Right ventricle myocardium superior (tissue), 1 donor: ENCODE data around the gene SCLY. TPM values are rescaled to one million over a fixed set of nuclear protein-coding genes. Genes with fewer than 3 reads are reported as not detected.
"Not testable (repeated sequence)": the region's sequence is repeated elsewhere in the genome, so short reads cannot be mapped to it uniquely, and the experiment has no call there.

Experiments
- ATAC-seq: fragments of 200-7000 bp; cut with Tn5 transposase; one replicate; pipeline ENCODE4 v1.9.1; 2020; ENCODE audit warnings: mild to moderate bottlenecking; ENCODE audit not compliant: poor library complexity
- DNase-seq: peaks from one replicate; pipeline ENCODE4 v3.0.0-alpha.2; 2020
- intact Hi-C: fragments of 100-400 bp; cut with DNase I; formaldehyde crosslinking; loops from one replicate; pipeline ENCODE4 v1.11.2; 2022
- total RNA-seq: library from RNA; stranded (reverse); fragmentation: NEBNext Ultra II Directional; extraction: Animal tissue kit (Norgen Biotek cat#: 25700); gene quantifications from one replicate; pipeline ENCODE4 v1.2.1, GENCODE V29; 2021
- donor health status: DM: no; HTN: yes; CAD: no; lungs with severe emphysema.

Gene SCLY
- total RNA-seq, 1 donor from 2014 or later: 8.6 TPM

- intact Hi-C loops: loop anchor here (10.0 kb wide), 1 partner anchor 200 kb away; no protein-coding TSS in a partner anchor
- DNase-seq: no peak
- no peak for ATAC-seq
Observed at GRCh38 chr2:238065071-238065846, 4.5 kb downstream of the SCLY start.

- no peak for DNase-seq
- ATAC-seq: no peak
- intact Hi-C loops: loop anchor here (10.0 kb wide), 1 partner anchor 199 kb away; no protein-coding TSS in a partner anchor
Observed at GRCh38 chr2:238066218-238066617, 5.4 kb downstream of the SCLY start.

- intact Hi-C loops: loop anchor here (10.0 kb wide), 1 partner anchor 198 kb away; no protein-coding TSS in a partner anchor
- not testable (repeated sequence) for DNase-seq, ATAC-seq
Observed at GRCh38 chr2:238066718-238067117, 5.9 kb downstream of the SCLY start.

- no peak for ATAC-seq
- DNase-seq: no peak
- intact Hi-C loops: loop anchor here (10.0 kb wide), 1 partner anchor 197 kb away; no protein-coding TSS in a partner anchor
Observed at GRCh38 chr2:238067939-238068338, 7.1 kb downstream of the SCLY start.

- ATAC-seq (no peak), DNase-seq (no peak)
- intact Hi-C loops: loop anchor here (10.0 kb wide), 1 partner anchor 196 kb away; no protein-coding TSS in a partner anchor
Observed at GRCh38 chr2:238069021-238069709, 8.4 kb downstream of the SCLY start.

GRCh38 chr2:238069877-238070276 is 9.1 kb downstream of the SCLY start:
- DNase-seq (no peak), ATAC-seq (no peak)
- intact Hi-C loops: loop anchor here (10.0 kb wide), 1 partner anchor 195 kb away; no protein-coding TSS in a partner anchor

GRCh38 chr2:238075397-238075796 is 14.6 kb downstream of the SCLY start:
- no peak for ATAC-seq
- no peak for DNase-seq
- intact Hi-C loops: no loop called here

- DNase-seq (no peak), ATAC-seq (no peak)
- intact Hi-C loops: no loop called here
Observed at GRCh38 chr2:238077292-238077691, 16.5 kb downstream of the SCLY start.

GRCh38 chr2:238079874-238080327 is 19.1 kb downstream of the SCLY start:
- ATAC-seq: no peak
- intact Hi-C loops: no loop called here
- no peak for DNase-seq

- intact Hi-C loops: no loop called here
Observed at GRCh38 chr2:238080518-238080917, 19.7 kb downstream of the SCLY start.

GRCh38 chr2:238081150-238081549 is 20.3 kb downstream of the SCLY start:
- no peak for DNase-seq
- ATAC-seq: no peak
- intact Hi-C loops: no loop called here

More at GRCh38 chr2:238080518-238080917, 19.7 kb downstream of the SCLY start:
- ATAC-seq (no peak), DNase-seq (no peak)

- intact Hi-C loops: no loop called here
- ATAC-seq (no peak), DNase-seq (no peak)
Observed at GRCh38 chr2:238081561-238081960, 20.8 kb downstream of the SCLY start.

GRCh38 chr2:238082151-238082550 is 21.4 kb downstream of the SCLY start:
- intact Hi-C loops: no loop called here
- ATAC-seq (no peak), DNase-seq (no peak)

- intact Hi-C loops: no loop called here
- DNase-seq (no peak), ATAC-seq (no peak)
Observed at GRCh38 chr2:238082827-238083226, 22.0 kb downstream of the SCLY start.

- ATAC-seq (no peak), DNase-seq (no peak)
- intact Hi-C loops: no loop called here
Observed at GRCh38 chr2:238083919-238084318, 23.1 kb downstream of the SCLY start.

- no peak for DNase-seq
- ATAC-seq: no peak
Observed at GRCh38 chr2:238084761-238085160, 24.0 kb downstream of the SCLY start.

GRCh38 chr2:238085899-238086298 is 25.1 kb downstream of the SCLY start:
- ATAC-seq (no peak), DNase-seq (no peak)
- intact Hi-C loops: no loop called here

More at GRCh38 chr2:238084761-238085160, 24.0 kb downstream of the SCLY start:
- intact Hi-C loops: no loop called here

- no peak for DNase-seq
- no peak for ATAC-seq
- intact Hi-C loops: no loop called here
Observed at GRCh38 chr2:238087211-238087610, 26.4 kb downstream of the SCLY start.

- ATAC-seq (no peak), DNase-seq (no peak)
- intact Hi-C loops: no loop called here
Observed at GRCh38 chr2:238090887-238091286, 30.1 kb downstream of the SCLY start.
